Neutrophil (primary cell): ENCODE results near the gene USP8.
"Not testable (repeated sequence)": the region's sequence is repeated elsewhere in the genome, so short reads cannot be mapped to it uniquely, and the experiment has no call there.

Experiments
- H3K27ac ChIP-seq: fragments of 200-600 bp; sonication (generic); 2 replicates; pipeline ENCODE4 v1.5.1; 2016; ENCODE audit warnings: mild to moderate bottlenecking, moderate library complexity
- H3K27me3 ChIP-seq: fragments of 200-600 bp; sonication (generic); 2 replicates; pipeline ENCODE4 v1.6.0; 2016; ENCODE audit warnings: mild to moderate bottlenecking
- H3K36me3 ChIP-seq: fragments of 200-600 bp; sonication (generic); 2 replicates; pipeline ENCODE4 v1.5.1; 2017
- H3K4me1 ChIP-seq, 2 experiments: fragments of 200-600 bp in 1 of 2; sonication (generic) in 1 of 2; 1 replicate in 1 of 2; 2 replicates in 1 of 2; pipeline versions ENCODE4 v1.5.1 to v1.6.1; 2013 to 2016; ENCODE audit warnings: low read depth in 1 of 2, low read length in 1 of 2, mild to moderate bottlenecking in 1 of 2, moderate library complexity in 1 of 2; ENCODE audit not compliant: control insufficient read depth in 1 of 2, insufficient read depth in 1 of 2
- H3K4me3 ChIP-seq, 2 experiments: fragments of 200-600 bp in 1 of 2; sonication (generic) in 1 of 2; 1 replicate in 1 of 2; 2 replicates in 1 of 2; pipeline ENCODE4 v1.5.1; 2013 to 2016; ENCODE audit warnings: low read depth in 1 of 2, low read length in 1 of 2, mild to moderate bottlenecking in 1 of 2, moderate library complexity in 1 of 2
- H3K9me3 ChIP-seq: fragments of 200-600 bp; sonication (generic); 2 replicates; pipeline ENCODE4 v1.5.1; 2016
- TF ChIP-seq, protein P1 (sequence below): fragments of 200-600 bp; sonication (generic); IDR thresholded peaks from 2 replicates; pipeline ENCODE4 v1.5.1; 2016; ENCODE audit warnings: antibody characterized with exemption

The USP8 gene

DNA sequence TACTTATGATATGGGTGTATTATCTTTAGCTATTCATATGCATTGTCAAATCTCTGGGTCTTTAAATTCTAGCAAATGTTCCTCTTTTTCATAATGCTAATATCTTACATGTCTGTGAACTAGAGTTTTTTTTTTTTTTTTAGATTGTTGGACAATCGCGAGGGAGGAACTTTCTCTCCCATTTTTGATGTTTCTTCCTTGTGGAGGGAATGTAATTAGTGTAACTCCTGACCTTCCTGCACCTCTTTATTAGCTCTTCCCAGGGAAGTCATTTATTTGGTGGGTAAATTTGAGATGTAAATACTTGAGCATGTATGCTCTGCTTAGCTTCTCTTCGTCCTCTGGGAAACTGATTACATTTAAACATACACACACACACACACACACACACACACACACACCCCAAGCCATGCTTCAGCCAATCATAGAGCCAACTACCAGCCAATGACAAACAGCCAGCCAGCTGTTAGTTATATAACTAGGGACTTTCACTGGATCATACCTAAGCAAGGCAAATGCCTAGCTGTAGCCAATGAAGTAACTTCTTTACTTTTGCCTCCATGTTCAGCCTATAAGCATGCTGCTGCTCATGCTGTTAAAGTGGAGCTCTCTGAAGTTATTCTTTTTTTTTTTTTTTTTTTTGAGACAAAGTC lies 8.3 kb upstream of the USP8 start:
- no peaks in the 10 kb centered on the region for H3K9me3 ChIP-seq
- H3K36me3 ChIP-seq = no peaks in the 10 kb centered on the region
- TF ChIP-seq, protein P1, sequence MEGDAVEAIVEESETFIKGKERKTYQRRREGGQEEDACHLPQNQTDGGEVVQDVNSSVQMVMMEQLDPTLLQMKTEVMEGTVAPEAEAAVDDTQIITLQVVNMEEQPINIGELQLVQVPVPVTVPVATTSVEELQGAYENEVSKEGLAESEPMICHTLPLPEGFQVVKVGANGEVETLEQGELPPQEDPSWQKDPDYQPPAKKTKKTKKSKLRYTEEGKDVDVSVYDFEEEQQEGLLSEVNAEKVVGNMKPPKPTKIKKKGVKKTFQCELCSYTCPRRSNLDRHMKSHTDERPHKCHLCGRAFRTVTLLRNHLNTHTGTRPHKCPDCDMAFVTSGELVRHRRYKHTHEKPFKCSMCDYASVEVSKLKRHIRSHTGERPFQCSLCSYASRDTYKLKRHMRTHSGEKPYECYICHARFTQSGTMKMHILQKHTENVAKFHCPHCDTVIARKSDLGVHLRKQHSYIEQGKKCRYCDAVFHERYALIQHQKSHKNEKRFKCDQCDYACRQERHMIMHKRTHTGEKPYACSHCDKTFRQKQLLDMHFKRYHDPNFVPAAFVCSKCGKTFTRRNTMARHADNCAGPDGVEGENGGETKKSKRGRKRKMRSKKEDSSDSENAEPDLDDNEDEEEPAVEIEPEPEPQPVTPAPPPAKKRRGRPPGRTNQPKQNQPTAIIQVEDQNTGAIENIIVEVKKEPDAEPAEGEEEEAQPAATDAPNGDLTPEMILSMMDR = no peak
- H3K27ac ChIP-seq = no peak overlapping the region
- no peaks in the 10 kb centered on the region for H3K27me3 ChIP-seq
- H3K4me3 ChIP-seq = no peak overlapping the region
- no peaks in the 10 kb centered on the region for H3K4me1 ChIP-seq

DNA sequence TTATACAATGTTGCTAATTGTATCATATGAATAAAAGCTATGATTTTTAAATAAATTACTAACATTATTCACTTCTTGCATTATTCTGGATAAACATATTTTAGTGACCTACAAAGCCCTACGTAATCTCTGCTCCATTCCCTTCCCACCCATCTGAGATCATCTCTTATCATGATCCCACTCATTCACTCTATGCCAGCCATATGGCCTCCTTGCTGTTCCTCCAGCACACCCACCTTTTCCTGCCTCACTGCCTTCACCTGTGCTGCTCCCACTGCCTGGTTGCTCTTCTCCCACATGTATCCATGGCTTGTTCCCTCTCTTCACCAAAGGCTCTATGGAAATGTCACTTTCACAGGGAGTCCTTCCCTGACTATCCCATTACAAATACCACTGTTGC lies 7.3 kb upstream of the USP8 start:
- Histone ChIP-seq H3K27me3 (no peaks in the 10 kb centered on the region), H3K27ac (no peak overlapping the region), H3K4me1 (no peaks in the 10 kb centered on the region), H3K4me3 (no peak overlapping the region), H3K36me3 (no peaks in the 10 kb centered on the region), H3K9me3 (no peaks in the 10 kb centered on the region)
- TF ChIP-seq, protein P1 = no peak

DNA sequence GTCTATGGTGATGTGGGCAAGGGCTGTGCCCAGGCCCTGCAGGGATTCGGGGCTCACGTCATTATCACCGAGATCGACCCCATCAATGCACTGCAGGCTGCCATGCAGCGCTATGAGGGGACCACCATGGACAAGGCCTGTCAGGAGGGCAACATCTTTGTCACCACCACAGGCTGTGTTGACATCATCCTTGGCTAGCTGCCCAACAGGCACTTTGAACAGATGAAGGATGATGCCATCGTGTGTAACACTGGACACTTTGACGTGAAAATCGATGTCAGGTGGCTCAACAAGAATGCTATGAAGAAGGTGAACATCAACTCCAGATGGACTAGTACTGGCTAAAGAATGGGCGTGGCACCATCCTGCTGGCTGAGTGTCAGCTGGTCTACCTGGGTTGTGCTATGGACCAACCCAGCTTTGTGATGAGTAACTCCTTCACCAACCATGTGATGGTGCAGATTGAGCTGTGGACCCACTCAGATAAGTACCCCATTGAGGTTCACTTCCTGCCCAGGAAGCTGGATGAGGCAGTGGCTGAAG lies 6.1 kb upstream of the USP8 start:
- TF ChIP-seq, protein P1 = no peak
- no peaks in the 10 kb centered on the region for H3K4me1 ChIP-seq
- H3K36me3 ChIP-seq = no peaks in the 10 kb centered on the region
- H3K9me3 ChIP-seq = no peaks in the 10 kb centered on the region
- H3K27me3 ChIP-seq = no peaks in the 10 kb centered on the region
- no peak overlapping the region for H3K4me3 ChIP-seq
- H3K27ac ChIP-seq = no peak overlapping the region

DNA sequence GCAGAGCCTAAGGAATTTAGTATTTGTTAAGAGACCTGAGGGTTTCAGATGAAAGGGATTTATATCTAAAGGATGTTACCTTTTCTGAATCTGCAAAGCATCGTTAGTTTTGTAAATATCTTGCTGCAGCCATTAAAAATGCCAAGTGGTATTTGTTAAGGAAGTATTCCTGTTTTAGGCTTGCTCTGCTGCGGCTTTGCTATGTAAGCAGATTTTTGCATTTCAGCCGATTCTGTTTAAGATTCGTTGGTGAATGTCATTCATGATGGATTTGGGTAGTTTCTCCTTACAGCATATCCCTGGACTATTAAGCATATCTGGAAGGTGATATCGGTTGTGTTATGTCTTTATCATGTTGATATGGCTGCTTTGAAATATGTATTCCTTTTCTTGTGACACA lies 1.0 kb downstream of the USP8 start:
- Histone ChIP-seq H3K4me1 (peaks cover 16 to 20% of the 10 kb centered on the region in 2 experiments), H3K4me3 (peak overlapping the region; percentile 86 to 96), H3K36me3 (peaks cover 7% of the 10 kb centered on the region), H3K27ac (peak overlapping the region; percentile 95), H3K9me3 (no peaks in the 10 kb centered on the region), H3K27me3 (no peaks in the 10 kb centered on the region)
- TF ChIP-seq, protein P1 = no peak

DNA sequence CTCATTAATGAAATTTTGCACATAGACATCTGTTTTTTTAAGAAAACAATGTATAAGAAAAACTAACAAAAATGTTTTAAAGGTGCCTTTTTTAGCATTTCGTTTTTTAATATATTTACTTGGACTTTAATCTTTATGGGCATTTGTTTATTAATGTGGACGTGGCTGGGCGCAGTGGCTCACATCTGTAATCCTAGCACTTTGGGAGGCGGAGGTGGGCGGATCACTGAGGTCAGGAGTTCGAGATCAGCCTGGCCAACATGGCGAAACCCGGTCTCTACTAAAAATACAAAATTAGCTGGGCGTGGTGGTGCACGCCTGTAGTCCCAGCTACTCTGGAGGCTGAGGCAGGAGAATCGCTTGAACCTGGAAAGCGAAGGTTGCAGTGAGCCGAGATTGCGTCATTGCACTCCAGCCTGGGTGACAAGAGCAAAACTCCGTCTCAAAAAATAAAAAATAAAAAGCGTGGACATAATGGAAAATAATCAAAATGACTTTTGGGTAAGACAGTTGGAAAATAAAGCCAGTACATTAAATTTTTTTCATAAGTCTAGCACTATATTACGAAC lies 1.6 kb downstream of the USP8 start:
- peak overlapping the region; percentile 95 for H3K27ac ChIP-seq
- not testable (repeated sequence) for H3K9me3 ChIP-seq, H3K36me3 ChIP-seq, H3K27me3 ChIP-seq
- H3K4me1 ChIP-seq = peaks cover 16 to 20% of the 10 kb centered on the region in 2 experiments
- H3K4me3 ChIP-seq = peak overlapping the region in 1 of 2 experiments; percentile 86

DNA sequence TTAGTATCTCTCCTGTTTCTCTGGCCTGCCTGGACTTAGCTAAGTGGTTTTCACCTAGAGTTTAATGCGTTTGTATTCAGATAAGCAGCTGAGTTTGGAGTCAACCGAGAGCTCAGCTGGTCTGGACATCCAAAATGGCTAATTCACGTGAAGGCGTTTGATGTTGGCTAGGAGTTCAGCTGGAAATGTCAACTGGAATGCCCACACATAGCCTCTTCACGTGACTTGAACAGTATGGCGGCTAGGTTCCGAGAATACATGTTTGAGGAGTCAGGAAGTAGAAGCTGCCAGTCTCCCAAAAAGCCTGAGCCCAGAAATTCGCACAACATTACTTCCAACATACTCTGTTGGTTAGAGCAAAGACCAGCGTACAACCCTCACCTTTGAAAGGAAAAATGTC lies 2.2 kb downstream of the USP8 start:
- TF ChIP-seq, protein P1 = no peak
- Histone ChIP-seq H3K27me3 (no peaks in the 10 kb centered on the region), H3K9me3 (no peaks in the 10 kb centered on the region), H3K4me1 (peaks cover 16 to 20% of the 10 kb centered on the region in 2 experiments), H3K36me3 (peaks cover 7% of the 10 kb centered on the region), H3K4me3 (no peak overlapping the region), H3K27ac (peak overlapping the region; percentile 19)
